Coronary artery (tissue), 2 donors: ENCODE results near the gene DHFR.

Experiments
- DNase-seq: peaks from one replicate; pipeline ENCODE4 v3.0.0-alpha.2; 2017; ENCODE audit warnings: low spot score
- H3K27ac ChIP-seq, 2 donors: fragments of 200-600 bp; sonication (generic); one replicate each; pipeline ENCODE4 v1.5.1; 2016 to 2019
- H3K4me3 ChIP-seq: fragments of 200-600 bp; sonication (generic); 2 replicates; pipeline ENCODE4 v1.5.1; 2016; ENCODE audit warnings: mild to moderate bottlenecking, moderate library complexity
- TF ChIP-seq, protein P1 (sequence below): fragments of 200-600 bp; sonication (generic); IDR thresholded peaks from one replicate; pipeline ENCODE4 v1.5.1; 2019; ENCODE audit warnings: antibody characterized with exemption

Gene DHFR

DNA sequence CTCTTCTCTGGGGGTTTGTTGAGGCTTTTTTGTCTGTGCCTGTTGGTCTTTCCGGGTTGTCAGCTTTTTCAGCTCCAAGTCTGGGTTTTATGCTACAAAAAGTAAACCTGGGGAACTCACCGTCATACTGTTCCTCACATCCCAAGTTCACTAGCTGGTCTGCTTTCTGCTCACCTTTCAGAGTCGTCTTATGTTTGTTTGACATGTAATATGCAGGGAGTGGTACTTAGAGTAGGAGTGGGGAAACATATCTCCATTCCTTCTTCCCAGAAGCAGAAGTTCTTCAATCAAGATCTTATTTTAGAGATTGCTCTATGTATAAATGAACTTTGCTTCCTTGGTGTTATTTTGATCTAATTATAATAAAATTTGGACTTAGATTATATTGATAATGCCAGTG is 41.7 kb upstream of the DHFR start:
- DNase-seq = no peak
- H3K27ac ChIP-seq = no peak overlapping the region
- H3K4me3 ChIP-seq = no peak overlapping the region
- TF ChIP-seq, protein P1, sequence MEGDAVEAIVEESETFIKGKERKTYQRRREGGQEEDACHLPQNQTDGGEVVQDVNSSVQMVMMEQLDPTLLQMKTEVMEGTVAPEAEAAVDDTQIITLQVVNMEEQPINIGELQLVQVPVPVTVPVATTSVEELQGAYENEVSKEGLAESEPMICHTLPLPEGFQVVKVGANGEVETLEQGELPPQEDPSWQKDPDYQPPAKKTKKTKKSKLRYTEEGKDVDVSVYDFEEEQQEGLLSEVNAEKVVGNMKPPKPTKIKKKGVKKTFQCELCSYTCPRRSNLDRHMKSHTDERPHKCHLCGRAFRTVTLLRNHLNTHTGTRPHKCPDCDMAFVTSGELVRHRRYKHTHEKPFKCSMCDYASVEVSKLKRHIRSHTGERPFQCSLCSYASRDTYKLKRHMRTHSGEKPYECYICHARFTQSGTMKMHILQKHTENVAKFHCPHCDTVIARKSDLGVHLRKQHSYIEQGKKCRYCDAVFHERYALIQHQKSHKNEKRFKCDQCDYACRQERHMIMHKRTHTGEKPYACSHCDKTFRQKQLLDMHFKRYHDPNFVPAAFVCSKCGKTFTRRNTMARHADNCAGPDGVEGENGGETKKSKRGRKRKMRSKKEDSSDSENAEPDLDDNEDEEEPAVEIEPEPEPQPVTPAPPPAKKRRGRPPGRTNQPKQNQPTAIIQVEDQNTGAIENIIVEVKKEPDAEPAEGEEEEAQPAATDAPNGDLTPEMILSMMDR = no peak

DNA sequence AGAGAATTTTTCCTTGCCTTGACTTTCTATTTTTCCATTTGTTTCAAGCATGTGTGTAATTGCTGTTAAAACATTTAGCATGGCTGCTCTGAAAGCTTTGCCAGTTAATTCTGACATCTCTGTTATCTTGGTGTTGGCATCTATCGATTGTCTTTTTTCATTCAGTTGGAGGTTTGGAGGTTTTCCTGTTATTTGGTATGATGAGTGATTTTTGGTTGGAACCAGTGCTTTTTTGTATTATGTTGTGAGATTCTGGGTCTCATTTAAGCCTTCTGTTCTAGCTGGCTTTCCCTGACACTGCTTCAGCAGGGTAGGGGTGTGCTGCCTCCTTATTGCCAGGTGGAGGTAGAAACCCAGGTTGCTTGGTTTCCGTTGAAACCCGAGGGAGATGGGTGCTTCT is 40.9 kb upstream of the DHFR start:
- DNase-seq = no peak
- TF ChIP-seq, protein P1 = no peak
- Histone ChIP-seq H3K4me3 (no peak overlapping the region), H3K27ac (no peak overlapping the region)

DNA sequence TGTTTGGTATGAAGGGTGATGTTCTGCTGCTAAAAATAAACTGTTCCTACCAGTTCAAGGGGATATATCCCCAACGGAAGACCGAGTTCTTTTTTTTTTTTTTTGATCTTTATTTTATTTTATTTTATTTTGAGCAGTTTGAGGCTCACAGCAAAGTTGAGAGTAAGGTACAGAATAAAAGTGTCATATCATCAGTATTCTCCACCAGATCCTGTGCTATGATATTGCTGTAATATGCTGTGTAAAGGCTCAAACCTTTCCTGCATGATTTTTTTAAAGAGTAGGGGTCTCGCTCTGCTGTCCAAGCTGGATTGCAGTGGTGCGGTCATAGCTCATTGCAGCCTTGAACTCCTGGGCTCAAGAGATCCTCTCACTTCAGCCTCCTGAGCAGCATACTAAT is 34.8 kb upstream of the DHFR start:
- DNase-seq = no peak
- Histone ChIP-seq H3K4me3 (no peak overlapping the region), H3K27ac (no peak overlapping the region)
- TF ChIP-seq, protein P1 = no peak

DNA sequence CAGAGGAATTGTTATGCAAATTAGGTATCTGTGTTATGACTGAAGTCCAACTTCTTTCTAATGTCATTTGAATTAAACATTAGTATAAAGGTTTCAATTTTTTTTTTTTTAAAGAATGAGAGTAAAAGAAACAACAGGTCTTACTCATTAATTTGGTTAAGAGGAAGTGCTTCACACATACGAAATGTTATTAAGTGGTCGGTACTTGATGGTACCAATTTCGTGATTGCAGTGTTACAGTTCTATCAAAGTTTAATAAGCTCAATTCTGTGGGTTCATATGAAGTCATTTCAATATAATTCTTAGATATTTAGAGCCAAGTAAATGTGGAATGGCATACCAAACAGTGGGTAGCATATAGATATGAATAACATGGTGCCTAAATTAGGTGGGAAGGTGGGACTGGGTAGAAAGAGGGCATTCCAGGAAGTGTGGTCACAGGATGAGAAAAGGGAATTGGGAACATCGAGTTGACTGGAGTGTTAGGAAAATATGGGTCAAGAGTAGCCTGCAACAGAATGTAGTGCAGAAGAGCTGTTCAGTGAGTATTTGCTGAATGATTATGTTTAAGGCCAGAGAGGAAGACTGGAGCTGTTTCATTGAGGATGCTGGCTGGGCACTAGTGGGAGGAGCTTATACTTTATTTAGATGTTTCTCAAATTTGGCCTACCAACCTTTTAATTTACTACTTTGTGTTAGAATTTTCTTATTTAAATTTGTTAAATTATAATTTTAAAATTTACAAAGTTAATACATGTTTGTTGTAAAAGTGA is 34.1 kb upstream of the DHFR start:
- TF ChIP-seq, protein P1 = no peak
- DNase-seq = no peak
- no peak overlapping the region for H3K27ac ChIP-seq
- no peak overlapping the region for H3K4me3 ChIP-seq

DNA sequence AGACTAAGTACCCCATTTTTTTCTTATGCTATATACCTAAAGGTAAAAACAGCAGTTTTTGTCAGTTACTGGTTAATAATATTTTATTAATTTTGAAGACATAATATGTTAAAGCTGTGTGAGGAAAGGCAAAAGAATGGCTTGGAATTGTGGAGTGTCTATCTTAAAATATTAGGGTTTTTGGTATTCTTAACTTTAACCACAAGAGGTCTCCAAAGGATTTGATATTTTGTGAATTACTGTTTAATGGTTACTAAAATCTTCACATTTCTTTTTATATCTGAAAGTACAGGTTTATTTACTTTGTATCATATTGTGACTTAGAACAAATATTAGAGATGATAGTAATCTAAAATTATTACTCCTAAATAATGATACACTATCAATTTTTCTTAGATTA is 32.0 kb upstream of the DHFR start:
- DNase-seq = no peak
- Histone ChIP-seq H3K27ac (no peak overlapping the region), H3K4me3 (no peak overlapping the region)
- TF ChIP-seq, protein P1 = no peak

DNA sequence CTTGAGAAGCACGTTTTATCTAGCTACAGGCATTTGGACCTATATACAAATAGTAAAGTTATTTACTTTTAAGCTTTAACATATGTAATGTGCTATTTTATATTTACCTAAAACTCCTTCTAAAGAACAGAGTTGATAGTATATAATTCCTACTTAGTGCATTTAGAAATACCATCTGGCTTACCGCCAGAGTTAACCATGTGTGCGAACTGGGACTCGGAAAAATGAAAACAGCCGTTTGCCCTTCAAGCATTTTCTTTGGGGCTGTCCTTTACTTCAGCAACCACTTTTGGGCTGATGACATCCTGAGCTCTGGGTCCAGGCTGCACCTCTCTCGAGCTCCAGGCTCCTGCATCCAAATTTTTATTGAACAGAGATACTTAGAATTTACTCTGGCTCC is 21.9 kb upstream of the DHFR start:
- TF ChIP-seq, protein P1 = no peak
- no peak for DNase-seq
- Histone ChIP-seq H3K27ac (no peak overlapping the region), H3K4me3 (no peak overlapping the region)

DNA sequence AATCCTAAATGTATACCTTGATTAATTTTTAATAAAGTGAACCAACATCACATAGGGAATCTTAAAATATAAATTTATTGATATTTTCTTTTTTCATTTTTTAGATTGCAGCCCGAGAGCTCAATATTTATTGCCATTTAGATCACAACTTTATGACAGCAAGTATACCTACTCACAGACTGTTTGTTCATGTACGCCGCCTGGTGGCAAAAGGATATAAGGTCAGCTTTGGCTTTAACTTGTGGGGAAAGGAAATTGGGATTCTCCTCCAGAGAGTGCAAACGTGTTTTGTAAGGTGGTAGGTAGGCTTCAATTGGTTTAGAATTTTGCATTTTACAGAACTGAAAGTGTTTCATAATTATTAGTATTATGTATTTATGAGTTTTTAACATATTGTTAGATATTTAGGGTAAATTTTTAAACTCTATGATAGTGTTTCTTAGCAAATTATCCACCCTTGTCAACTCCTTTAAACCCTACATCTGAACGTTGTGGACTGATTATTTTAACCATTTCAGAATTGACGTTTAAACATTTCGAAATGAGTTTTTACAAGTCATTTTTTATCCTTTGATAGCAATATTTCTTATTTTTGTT is 17.5 kb upstream of the DHFR start:
- no peak overlapping the region for H3K27ac ChIP-seq
- DNase-seq = no peak
- TF ChIP-seq, protein P1 = peak; percentile 60
- no peak overlapping the region for H3K4me3 ChIP-seq
